GM12801 (cell line): Measurements from ENCODE around the gene SPEM1.

Source experiments
- CTCF ChIP-seq: IDR thresholded peaks from one replicate; pipeline ENCODE4 v1.5.1; 2011; ENCODE audit warnings: control low read depth; ENCODE audit not compliant: insufficient read length; ENCODE audit errors: extremely low read depth

The SPEM1 gene

DNA sequence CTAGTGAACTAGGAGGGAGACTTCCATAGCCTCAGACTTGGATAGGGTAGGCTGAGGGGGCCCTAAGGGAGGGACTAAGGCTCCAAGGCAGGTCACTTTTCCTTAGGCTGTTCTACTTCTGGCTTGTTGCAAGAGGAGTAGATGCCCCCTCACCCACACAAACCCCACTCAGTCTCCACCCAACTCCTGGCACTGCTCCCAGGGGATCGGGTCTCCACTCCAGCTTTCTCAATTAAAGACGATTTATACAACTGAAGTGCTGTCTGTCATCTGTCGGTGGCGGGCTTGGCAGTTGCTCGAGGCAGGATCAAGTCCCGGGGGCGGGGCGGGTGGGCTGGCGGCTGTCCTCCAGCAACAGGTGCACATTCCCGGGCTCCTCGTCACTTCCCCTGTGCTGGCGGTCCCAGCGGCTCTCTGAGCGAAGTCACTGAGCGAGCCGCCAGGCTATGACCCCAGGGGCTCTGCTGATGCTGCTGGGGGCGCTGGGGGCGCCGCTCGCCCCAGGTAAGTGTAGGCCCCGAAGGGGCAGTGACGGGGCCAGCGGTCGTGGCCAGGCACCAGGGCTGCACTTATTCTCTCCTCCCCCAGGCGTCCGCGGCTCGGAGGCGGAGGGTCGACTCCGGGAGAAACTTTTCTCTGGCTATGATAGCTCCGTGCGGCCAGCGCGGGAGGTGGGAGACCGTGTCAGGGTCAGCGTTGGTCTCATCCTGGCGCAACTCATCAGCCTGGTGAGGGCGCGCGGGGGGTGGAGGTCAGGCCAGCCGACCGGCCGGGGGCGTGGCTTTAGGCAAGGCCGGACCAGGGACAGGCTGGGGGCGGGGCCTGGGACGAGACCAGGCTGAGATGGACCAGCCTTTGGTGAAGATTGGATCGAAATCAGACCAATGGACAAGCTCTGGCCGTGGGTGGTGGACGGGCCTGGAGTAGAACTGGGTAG, 24.8 kb downstream of the SPEM1 start, which contains the start of gene CHRNB1:
CHRNB1 (plus strand) TSS at position 380 of the 937 bp plus-strand sequence; CDS start at position 447, 67 bp downstream.
- no peak for TF ChIP-seq CTCF

DNA sequence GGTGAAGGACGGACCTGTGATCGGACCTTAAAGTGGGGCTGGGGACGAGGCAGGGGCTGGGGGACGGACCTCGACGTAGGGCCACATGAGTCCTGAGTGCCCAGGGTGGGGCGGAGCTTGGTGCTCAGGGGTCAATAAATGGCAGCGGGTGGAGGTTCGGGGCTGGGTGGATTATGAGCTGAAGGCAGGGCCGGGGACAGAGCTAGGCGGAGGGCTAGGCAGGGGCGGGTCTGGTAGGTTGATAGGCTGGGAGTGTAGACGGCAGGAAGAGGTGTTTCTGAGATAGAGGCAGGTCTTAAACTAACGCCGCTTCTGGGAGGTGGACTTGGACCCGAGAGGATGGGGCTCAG, 25.5 kb downstream of the SPEM1 start:
- no peak for TF ChIP-seq CTCF

DNA sequence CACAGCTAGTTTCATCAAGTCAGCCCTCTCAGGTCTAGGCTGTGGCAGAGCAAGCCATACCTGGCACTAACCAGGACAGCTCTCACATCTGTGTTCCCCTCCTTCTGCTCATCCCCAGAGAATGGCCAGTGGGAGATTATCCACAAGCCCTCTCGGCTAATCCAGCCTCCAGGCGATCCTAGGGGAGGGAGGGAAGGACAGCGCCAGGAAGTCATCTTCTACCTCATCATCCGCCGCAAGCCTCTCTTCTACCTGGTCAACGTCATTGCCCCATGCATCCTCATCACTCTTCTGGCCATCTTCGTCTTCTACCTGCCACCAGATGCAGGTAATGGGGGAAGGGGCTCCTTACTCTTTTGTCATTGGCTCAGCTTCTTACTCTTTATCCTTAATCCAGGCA, 28.3 kb downstream of the SPEM1 start:
- TF ChIP-seq CTCF, result no peak

DNA sequence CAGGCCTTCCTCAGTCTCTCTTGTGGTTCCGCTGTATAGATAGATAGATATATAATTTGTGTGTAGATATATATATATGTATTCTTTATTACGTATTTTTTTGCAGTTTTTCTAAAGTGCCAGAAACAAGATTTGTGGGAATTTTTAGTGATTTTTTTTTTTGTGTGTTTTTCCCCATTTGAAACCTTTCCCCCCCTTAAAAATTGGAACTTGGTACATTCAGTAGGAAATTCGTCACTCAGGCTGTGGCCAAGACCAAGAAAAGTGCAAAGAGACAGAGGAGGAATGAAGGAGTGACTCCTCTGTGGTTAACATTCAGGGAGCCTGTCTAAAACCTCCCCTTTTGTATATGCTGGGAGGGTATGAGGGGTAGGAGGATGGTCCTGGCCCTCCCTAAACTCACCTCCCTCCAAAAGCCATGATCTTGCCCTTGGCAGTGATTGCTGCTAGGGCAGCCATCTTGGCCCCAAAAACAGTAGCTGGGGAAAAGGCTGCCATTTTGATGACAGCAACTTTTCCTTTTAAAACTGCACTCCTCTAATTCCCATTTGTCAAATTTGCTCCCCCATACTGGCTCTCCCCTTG, 39.9 kb downstream of the SPEM1 start:
- TF ChIP-seq CTCF, result no peak

- no peak for TF ChIP-seq CTCF
Observed at GRCh38 chr17:7460850-7461660, 40.9 kb downstream of the SPEM1 start.

- TF ChIP-seq CTCF, result no peak
Observed at GRCh38 chr17:7462474-7463371, 42.6 kb downstream of the SPEM1 start.
